Measurements from ENCODE around the gene PSD2.

Gene PSD2

DNA sequence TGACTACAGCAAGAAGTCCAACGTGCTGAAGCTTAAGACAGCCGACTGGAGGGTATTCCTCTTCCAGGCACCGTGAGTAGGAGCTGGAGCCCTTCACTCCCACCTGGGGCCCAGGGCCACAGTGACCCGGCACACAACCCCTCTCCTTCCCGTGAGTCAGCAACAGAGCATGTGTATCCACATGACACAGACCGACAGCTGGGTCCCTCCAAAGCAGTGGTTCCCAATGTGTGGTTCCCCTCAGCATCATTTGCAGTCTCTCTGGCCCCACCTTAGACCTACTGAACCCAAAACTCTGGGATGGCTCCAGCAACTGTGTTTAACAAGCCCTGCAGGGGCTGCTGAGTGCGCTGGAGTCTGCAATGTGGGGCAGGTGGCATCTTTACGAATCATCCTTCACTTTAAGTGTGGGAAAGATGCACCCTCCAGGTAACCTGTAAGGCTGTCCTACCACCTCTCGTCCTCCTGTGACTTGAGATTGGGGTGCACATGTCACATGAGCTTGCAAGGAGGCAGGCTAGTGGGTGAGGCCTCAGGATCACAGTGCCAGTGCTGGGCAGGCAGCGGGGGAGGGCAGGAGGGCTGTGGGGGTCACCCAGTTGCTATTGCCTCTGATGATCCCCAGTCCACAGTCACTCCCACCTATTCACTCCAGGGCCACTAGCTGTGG is 42.2 kb downstream of the PSD2 start:
- DNase-seq (ENCODE audit: low spot score), result no peak

DNA sequence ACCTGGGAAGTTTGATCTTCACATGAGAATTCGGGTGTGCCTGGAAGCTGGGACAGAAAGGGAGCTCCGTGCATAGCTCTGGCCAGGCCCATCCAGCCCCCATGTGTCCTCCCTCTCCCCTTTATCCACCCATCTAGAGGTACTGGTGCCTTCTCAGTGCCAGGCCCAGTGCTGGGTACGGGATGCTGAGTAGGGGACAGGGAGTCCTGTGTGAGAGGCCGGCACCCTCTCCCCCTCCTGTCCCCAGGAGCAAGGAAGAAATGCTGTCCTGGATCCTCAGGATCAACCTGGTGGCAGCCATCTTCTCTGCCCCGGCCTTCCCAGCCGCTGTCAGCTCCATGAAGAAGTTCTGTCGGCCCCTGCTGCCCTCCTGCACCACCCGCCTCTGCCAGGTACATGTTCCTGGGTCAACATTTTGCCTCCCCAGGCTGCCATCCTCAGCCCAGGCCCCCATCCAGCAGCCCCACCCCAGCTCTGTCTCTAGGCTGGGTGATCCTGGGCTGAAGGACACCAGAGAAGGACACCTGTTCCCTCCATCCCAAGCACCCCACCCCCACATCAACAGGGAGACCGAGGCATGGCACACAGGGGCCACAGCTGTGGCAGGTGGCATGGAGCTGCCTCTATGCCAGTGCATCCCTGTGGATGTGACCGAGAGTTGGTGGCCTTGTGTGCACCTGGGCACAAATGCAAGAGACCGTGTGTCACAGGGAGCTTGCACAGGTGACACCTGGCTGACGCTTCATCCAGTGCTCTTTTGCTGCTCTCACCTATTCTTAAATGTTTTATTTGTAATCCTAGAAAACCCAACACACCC is 43.0 kb downstream of the PSD2 start:
- no peak for DNase-seq (ENCODE audit: low spot score)

DNA sequence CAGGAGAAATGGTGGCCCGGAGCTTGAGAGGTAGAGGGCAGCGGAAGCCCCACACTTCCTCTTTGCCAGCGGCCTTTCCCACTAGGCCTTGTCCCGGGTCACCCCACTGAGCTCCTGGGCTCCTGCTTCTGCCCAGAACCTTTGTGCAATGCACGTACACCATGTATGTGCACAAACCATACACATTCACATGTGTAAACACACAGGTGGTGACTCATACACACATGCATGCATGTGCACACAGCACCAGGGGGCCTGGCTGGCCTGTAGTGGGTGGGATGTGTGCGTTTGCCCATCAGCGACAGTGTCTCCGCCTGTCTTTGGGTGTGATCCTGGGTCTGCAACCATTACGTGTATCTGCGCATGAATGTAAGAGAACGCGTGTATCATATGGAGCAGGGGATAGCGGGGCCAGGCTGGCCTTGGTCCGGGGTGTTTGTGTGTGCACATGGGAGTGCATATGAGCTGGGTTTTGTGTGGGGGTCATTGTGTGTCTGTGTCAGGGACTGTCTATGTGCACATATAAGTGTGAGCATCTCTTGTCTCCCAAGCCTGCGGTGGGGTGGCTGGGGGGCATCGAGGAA is 43.7 kb downstream of the PSD2 start:
- DNase-seq (ENCODE audit: low spot score), result no peak

DNA sequence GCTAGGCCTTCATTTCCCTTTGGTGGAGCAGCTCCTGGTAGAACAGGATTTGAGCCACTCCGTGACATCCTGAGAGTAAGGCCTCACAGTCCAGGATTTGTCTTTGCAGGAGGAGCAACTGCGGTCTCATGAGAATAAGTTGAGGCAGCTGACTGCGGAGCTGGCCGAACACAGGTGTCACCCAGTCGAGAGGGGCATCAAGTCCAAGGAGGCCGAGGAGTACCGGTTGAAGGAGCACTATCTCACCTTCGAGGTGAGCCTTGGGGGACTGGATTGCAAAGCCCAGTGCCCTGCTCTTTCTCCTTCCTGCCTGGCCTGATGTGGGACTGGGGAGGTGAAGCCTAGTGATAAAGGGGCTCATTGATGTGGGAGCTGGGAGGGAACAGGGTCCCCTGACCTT is 44.3 kb downstream of the PSD2 start:
- no peak for DNase-seq (ENCODE audit: low spot score)

DNA sequence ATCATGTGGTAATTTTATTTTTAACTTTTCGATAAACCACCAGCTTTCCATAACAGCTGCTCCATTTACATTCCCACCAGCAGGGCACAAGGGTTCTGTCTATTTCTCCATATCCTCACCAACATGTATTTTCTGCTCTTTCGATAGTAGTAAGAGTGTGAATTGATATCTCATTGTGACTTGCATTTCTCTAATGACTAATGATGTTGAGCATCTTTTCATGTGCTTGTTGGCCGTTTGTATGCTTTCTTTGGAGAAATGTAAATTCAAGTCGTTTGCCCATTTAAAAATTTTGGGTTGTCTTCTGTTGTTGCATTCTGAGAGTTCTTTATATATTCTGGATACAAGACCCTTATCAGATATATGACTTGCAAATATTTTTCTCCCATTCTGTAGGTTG is 45.9 kb downstream of the PSD2 start:
- DNase-seq (ENCODE audit: low spot score), result no peak

DNA sequence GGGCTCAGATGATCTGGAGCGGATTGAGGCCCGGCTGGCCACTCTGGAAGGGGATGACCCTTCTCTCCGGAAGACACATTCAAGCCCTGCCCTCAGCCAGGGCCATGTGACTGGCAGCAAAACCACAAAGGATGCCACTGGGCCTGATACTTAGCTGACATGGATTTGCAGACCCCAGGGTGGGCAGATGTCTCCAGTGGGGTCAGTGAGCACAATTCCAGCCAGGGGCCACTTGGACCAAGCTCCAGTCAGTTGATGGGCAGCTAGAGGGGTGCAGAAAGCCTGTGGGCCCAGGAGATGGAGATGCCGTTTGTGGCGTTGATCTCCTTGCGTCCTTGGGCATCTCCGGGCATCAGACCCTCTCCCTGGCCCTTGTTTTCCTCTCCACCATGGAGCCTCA is 46.7 kb downstream of the PSD2 start:
- DNase-seq (ENCODE audit: low spot score), result no peak

DNA sequence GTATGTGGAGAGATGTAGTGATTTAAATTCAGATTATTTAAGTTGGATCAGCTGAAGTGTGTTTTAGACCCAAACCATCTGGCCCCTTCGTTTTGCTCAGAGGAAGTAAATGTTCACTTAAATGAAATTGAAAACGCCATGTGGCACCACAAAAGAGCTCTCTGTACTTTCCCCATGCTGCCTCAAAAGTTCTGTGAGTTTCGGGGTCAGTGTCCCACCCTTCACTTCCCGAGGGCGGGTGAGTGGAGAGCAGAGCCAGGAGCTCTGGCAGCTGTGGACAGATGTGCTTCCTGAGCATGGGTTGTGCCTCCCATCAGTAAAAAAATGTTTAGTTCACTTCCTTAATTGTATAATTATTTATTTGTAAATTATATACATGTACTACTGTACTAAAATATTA is 48.4 kb downstream of the PSD2 start:
- no peak for DNase-seq (ENCODE audit: low spot score)

DNA sequence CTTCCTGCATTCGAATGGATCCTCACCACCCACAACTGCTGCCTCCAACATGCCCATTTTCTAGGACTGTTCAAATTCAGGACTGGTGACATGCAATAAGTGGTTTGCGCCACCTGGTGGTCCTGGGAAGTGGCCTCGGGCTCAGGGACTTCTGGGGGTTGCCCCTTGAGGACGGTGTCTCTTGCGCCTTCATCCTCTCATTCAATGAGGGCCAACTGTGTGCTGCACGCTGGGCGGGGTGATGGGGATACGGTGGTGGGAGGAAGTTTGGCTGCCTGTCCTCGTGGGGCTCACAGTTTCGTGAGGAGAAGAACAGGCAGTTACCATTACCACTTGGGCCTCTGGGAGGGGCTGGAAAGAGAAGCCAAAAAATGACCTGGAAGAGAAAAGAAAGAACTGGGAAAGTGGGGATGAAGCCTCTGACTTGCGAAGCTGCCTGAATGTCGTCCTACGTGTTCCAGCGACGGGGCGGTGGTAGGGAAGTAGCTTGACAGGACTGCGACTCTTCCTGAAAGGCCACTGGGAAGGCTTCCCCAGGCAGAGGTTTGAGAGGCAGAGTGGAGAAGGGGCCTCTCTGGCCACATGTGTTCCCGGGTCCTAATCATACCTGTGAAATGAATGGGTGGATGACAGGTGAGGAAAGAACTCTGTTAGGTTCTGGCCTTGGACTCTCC is 49.0 kb downstream of the PSD2 start:
- DNase-seq (ENCODE audit: low spot score), result peak; percentile 82

DNA sequence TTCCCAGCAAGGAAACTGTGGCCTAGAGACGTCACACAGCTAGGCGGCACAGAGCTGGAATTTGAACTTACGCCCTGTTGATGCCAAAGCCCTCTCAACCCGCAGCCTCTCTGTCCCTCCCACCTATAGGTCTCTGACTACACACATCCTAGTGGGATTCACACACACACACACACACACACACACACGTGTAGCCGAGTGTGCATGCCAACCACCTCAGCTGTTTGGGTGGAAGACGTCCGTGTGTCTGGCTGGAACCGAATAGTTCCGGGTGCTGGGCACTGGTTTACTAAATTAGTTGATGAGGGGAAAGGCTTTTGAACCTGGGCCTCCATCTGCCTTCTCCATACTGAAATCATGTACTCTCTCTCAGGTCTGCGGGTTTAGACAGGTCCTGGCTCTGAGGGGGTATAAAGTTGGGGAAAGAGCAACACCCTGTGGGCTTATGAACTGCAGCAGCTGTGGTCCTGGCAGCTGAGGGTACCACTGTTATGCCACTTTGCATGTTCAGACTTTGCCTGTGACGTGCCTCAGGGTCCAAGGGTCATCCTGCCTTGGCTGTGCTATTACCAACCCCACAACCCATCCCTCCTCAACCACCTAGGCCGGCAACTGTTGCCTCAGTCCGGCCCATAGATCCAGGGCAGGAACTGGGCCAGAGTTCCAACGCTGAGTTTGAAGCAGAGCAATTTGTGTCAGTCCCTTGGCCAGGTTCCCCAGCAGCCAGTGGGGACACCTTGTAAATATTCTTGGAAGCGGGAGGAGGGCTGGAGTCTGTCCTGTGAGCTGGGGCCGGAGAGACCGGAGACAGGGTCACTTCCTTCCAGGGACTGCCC is 50.5 kb downstream of the PSD2 start:
- DNase-seq (ENCODE audit: low spot score), result no peak

DNA sequence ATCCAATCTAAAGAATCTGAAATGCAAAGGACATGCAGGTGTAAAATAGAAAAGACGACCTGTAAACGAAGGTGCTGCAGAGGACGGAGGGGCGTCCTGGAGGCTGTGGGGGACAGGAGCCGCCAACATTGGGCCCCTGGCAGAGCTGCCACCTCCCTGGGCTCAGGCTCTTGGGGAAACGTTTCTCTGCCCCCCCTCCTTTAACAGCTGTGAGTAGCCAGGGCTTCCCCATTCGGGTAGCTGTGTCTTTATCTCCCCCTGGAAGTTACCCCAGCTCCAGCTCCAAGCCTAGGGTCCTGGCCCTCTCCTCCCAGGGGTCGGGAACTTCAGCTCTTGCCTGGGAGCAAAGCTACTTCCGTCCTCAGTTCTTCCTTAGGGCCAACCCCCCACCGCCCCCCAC is 51.5 kb downstream of the PSD2 start:
- no peak for DNase-seq (ENCODE audit: low spot score)

DNA sequence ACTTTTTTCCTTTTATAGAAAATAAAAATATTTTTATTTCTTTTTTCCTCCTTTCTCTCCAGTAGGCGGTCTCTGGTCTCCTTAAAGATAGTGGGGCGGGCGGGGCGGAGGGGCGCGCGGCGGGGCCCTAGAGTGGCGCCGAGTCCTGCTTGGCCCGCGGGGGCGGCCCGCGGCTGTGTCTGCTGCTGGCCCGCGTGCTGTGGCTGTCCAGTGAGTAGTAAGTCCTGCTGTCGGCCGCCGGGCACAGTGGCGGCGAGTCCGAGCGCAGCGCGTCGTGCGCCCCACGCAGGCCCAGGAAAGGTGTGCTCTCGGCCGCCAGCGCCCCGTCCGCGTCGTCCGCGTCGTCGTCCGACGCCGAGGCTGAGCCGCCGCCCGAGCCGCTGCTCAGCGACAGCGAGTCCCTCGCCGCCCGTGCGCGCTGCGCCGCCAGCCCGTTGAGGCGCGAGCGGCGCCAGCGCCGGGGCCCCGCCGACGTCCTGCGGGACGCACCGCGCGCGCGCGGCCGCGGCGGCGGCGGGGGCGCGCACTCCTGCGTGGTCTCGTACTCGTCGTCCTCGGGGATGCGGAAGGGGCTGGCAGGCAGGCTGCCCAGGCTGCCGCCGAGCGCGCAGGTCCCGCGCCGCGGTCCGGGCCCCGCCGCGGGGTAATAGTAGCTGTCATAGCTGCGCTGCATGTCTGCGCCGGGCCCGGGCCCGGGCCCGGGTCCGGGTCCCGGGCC is 52.3 kb downstream of the PSD2 start:
- no peak for DNase-seq (ENCODE audit: low spot score)

DNA sequence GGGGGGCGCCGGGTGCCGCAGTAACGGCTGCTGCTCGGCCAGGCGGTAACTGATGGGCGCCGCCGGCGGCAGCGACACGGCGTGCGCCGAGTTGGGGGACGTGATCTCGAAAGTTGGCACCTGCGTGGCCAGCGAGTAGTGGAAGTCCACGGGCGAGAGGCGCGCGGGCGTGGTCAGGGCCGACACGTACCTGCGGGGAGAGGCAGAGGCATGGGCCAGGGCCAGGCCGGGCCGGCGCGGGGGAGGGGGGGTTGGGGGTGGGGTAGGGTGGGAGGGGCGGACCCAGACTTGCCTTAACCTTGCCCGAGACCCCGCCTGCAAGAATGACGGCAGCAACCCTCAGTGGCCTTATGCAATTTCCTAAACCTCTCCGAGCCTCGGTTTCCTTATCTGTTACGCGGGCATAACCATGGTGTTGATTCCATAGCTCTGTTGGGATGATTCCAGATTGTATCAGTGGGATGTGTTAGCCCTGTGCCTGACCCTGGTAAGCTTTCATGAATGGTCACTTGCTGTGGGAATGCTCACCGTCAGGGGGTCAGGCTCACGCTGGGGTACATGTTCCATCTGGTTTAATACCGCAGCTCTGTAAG is 53.0 kb downstream of the PSD2 start:
- DNase-seq (ENCODE audit: low spot score), result no peak

DNA sequence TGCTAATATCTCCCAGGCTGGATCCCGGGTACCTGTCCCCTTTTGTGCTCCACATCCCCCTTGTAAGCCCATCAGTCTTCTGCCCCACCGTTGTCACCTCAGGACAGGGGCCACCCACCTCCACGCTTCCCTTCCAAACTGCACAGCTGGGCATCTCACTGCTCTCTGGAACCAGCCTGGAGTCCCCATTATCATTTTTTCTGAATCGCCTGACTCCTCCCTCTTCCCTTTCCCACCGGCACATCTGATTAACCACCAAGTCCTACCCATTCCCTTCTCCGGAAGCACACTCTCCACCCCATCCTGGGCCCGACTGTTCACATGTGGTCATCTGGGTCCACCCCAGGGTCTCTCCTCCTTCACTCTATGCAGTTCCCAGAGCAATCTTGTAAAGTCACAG is 53.9 kb downstream of the PSD2 start:
- DNase-seq (ENCODE audit: low spot score), result no peak

DNA sequence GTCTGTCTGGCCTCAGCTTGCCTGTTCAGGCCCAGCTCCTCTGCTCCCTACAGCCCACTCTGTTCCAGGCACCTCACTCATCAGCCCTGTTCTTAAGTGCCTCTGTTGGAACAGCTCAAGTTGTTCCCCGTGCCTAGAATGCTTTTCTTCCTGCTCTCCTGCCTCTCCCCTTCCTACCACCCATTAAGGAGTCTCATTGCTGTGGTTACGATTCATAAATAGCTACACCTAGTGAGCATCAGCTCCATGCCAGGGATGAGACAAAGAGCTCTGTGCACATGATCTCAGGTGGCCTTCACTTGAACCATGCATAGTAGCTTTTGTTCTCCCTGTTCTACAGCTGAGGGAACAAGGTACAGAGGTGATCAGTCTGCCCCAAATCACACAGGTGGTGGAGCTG is 54.3 kb downstream of the PSD2 start:
- no peak for DNase-seq (ENCODE audit: low spot score)

DNA sequence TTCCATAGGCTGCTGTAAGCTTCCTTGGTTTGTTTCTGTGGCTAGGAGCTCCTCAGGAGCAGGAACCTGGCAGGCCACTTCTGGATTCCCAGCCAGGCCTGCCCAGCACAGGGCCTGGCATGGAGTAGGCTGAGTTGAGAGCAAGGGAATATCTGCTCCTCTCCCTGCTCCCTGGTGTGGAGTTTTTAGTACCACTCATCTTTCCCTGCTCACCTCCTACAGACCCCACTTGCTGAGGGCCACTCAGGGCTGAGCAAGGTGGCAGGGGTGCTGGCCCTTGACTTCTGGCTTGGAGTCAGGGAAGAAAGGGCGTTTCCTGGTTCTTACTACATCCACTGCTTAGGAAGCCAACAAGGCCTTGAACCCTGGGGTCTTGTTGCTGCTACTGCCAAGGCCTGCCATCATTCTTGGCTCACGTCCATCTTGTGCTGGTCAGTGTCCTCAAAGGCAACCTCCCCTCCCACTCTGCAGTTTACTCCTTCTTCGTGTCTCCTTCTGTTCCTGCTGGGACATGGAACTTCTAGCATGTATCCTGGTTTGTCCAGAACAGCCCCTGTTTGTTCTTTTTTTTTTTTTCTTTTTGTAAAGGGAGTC is 54.9 kb downstream of the PSD2 start:
- no peak for DNase-seq (ENCODE audit: low spot score)

DNA sequence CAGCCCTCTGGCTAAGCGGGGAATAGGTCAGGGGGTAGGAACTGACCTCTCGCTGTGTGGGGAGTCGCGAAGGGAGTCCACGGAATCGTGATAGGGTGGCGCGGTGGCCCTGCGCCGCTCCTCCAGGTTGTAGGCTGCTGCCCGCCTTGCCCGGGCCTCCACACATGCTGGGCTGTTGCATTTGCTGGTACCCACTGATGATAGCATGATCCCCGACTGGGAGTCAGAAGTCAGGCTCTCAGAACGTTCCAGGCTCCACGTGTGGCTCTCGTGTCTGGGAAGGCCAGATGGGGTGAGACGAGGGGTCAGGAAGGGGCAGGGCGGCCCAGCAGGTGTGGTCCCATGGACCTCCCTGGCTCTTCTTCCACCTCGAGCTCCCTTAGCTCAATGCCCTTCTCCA is 56.0 kb downstream of the PSD2 start:
- DNase-seq (ENCODE audit: low spot score), result no peak

DNA sequence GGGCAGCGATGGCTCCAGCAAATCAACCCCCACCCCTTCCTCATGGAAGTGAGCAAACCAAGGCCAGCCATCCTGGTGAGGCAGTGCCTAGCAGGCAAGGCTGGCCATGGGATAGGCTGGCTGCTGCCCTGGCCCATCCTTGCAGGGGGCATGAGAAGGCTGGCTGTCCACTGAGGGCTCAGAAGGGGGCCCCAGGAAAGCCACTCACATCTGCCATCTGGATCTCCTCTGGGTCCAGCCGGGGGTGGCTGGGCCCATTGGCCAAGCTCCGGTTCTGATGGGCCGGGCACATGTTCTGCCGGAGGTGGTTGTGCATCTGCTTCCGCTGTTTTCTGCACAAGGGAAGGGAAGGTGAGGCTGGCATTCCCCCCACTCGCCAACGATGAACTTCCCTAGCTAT is 57.1 kb downstream of the PSD2 start:
- no peak for DNase-seq (ENCODE audit: low spot score)

DNA sequence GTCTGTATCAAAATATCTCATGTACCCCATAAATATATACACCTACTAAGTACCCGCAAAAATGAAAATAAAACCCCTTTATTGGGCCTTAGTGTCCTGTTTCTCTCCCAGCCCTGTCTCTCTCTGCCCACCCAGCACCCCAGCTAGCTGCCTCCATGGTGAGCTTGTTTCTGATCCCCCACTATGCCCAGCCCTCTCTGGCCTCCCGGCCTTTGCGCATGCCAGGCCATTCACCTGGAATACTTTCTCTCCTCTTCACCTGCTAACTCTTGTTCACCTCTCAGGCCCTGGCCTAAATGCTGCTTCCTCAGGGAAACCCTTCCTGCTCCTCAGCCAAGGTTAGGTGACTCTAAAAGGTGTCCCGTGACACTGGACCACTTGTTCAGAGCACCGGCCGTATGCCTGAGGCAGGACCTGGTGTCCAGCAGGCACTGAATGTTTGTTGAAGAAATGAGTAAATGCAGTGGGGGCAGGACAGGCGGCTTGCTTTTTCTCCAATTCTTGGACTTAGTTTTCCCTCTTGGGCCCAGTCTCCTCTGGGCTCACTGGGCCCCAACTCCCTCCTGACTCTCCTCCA is 58.5 kb downstream of the PSD2 start:
- DNase-seq (ENCODE audit: low spot score), result no peak

DNA sequence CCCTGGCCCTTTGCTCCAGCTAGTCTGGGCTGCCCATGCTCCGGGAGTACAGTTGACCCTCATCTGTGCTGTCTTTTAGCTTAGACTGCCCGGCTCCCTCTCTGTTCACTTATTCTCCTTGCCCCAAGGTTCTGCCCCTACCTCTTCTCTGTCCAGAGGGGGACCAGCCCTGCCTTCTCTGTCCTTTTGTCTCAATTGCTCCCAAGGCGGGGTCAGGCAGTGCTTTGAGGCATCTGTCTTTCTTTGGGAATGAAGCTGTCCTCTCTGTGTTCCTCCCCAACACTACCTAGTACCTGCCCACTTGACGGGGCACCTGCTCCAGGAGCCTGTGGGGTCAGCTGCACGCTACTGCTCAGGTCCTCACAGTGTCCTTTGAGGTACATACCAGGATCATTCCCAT is 59.3 kb downstream of the PSD2 start:
- DNase-seq (ENCODE audit: low spot score), result no peak

DNA sequence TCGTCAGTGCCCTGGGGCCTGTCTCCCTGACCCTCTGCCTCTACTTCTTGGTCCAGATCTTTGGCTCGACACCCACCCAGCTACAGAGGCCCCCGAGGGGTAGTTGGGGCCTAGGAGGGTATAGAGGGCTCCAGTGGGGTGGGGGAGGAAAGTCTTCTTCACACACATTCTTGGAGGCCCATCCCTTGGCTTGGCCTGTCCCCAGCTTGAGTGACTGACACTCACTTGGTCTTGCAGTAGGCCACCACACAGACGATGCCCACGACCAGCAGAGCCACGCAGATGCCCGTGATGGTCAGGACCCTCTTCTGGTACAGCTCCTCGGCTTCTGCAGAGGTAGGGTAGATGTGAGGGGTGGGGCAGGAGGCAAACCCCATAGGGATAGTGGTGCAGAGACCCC is 59.8 kb downstream of the PSD2 start:
- DNase-seq (ENCODE audit: low spot score), result no peak

Measured in RKO (cell line).